ENCODE results near the gene ITGAE. TPM values are rescaled to one million over a fixed set of nuclear protein-coding genes. Genes with fewer than 3 reads are reported as not detected.

ITGAE gene
- total and polyA plus RNA-seq, 2 experiments from 2014 or later, result 11.7 to 44.9 TPM

GRCh38 chr17:3809135-3809534 is 8.1 kb upstream of the ITGAE start (continued):
- TF ChIP-seq, protein P1, sequence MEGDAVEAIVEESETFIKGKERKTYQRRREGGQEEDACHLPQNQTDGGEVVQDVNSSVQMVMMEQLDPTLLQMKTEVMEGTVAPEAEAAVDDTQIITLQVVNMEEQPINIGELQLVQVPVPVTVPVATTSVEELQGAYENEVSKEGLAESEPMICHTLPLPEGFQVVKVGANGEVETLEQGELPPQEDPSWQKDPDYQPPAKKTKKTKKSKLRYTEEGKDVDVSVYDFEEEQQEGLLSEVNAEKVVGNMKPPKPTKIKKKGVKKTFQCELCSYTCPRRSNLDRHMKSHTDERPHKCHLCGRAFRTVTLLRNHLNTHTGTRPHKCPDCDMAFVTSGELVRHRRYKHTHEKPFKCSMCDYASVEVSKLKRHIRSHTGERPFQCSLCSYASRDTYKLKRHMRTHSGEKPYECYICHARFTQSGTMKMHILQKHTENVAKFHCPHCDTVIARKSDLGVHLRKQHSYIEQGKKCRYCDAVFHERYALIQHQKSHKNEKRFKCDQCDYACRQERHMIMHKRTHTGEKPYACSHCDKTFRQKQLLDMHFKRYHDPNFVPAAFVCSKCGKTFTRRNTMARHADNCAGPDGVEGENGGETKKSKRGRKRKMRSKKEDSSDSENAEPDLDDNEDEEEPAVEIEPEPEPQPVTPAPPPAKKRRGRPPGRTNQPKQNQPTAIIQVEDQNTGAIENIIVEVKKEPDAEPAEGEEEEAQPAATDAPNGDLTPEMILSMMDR (conservative IDR thresholded peaks at IDR 0.05; ENCODE audit: low read depth in 2 of 2), result no peak
- TF ChIP-seq CREB1 (CRISPR knock-in tag; IDR thresholded peaks at IDR 0.05; ENCODE audit: low read depth), result no peak

- no peak overlapping the region for H2AFZ ChIP-seq
- peak overlapping the region; percentile 82; the same call in 1 of the 2 replicates for H3K27ac Mint-ChIP-seq
- H4K20me1 ChIP-seq (replicated peaks; ENCODE audit: insufficient read depth), result peaks cover 15% of the 10 kb centered on the region
- H3F3A ChIP-seq (replicated peaks; ENCODE audit: low read depth), result no peaks in the 10 kb centered on the region
- H3K27me3 Mint-ChIP-seq (ENCODE audit: insufficient read depth, low read depth, poor library complexity), result peaks cover 10% of the 10 kb centered on the region
- no peaks in the 10 kb centered on the region for H3K4me1 Mint-ChIP-seq
- H3K9me3 Mint-ChIP-seq, result no peaks in the 10 kb centered on the region
- ATAC-seq (no peak), DNase-seq (ENCODE audit: low spot score) (no peak)
- H3K27me3 ChIP-seq (ENCODE audit: insufficient read depth), result no peaks in the 10 kb centered on the region
- peaks cover 57% of the 10 kb centered on the region for H3K36me3 Mint-ChIP-seq (ENCODE audit: low read depth)
- no peaks in the 10 kb centered on the region for H3K79me2 ChIP-seq (replicated peaks; ENCODE audit: insufficient read depth)
- H3K4me3 ChIP-seq, result no peak overlapping the region
- no peak overlapping the region for H3K4me2 ChIP-seq
- H3K36me3 ChIP-seq (ENCODE audit: insufficient read depth), result peaks cover 27% of the 10 kb centered on the region
- peak overlapping the region; percentile 59 for H3K27ac ChIP-seq (ENCODE audit: low read depth)
- H3K9me2 ChIP-seq (ENCODE audit: insufficient read depth), result no peaks in the 10 kb centered on the region
- no peak overlapping the region for H3K4me3 Mint-ChIP-seq
- TF ChIP-seq EZH2 (IDR thresholded peaks at IDR 0.05; ENCODE audit: low read depth, unreplicated experiment) (no peak), ZNF462 (CRISPR knock-in tag; IDR thresholded peaks at IDR 0.05) (no peak), CREB1 (CRISPR knock-in tag; IDR thresholded peaks at IDR 0.05; ENCODE audit: low read depth) (no peak)
- TF ChIP-seq, protein P2, sequence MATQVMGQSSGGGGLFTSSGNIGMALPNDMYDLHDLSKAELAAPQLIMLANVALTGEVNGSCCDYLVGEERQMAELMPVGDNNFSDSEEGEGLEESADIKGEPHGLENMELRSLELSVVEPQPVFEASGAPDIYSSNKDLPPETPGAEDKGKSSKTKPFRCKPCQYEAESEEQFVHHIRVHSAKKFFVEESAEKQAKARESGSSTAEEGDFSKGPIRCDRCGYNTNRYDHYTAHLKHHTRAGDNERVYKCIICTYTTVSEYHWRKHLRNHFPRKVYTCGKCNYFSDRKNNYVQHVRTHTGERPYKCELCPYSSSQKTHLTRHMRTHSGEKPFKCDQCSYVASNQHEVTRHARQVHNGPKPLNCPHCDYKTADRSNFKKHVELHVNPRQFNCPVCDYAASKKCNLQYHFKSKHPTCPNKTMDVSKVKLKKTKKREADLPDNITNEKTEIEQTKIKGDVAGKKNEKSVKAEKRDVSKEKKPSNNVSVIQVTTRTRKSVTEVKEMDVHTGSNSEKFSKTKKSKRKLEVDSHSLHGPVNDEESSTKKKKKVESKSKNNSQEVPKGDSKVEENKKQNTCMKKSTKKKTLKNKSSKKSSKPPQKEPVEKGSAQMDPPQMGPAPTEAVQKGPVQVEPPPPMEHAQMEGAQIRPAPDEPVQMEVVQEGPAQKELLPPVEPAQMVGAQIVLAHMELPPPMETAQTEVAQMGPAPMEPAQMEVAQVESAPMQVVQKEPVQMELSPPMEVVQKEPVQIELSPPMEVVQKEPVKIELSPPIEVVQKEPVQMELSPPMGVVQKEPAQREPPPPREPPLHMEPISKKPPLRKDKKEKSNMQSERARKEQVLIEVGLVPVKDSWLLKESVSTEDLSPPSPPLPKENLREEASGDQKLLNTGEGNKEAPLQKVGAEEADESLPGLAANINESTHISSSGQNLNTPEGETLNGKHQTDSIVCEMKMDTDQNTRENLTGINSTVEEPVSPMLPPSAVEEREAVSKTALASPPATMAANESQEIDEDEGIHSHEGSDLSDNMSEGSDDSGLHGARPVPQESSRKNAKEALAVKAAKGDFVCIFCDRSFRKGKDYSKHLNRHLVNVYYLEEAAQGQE (IDR thresholded peaks at IDR 0.05; ENCODE audit: unreplicated experiment), result no peak
- H3K4me1 ChIP-seq (ENCODE audit: insufficient read depth), result no peaks in the 10 kb centered on the region
Measured at GRCh38 chr17:3808701-3809100, 7.7 kb upstream of the ITGAE start.

All from GM23338 (cell line).